Activated CD8-positive, alpha-beta memory T cell treated with anti-CD3 and anti-CD28 coated beads, Interleukin-2, amount 10 ng/mL, durations not matched to agents 7 days and 5 days (primary cell): Measurements from ENCODE around the gene JAM2. TPM values are rescaled to one million over a fixed set of nuclear protein-coding genes. Genes with fewer than 3 reads are reported as not detected.
"Not testable (repeated sequence)": the region's sequence is repeated elsewhere in the genome, so short reads cannot be mapped to it uniquely, and the experiment has no call there.

Experiments used
- ATAC-seq: fragments of 150-1000 bp; cut with Tn5 transposase; one replicate; pipeline ENCODE4 v1.10.0; 2021; ENCODE audit warnings: moderate library complexity
- CTCF ChIA-PET: fragments of 350-600 bp; sonication (Branson Sonifier 250); formaldehyde crosslinking; loops from one replicate; lab custom pipeline; 2021; ENCODE audit warnings: antibody characterized with exemption; lab: Charles Lee
- DNase-seq: peaks from one replicate; pipeline ENCODE4 v3.0.0-alpha.2; 2020
- H3K27ac Mint-ChIP-seq: one replicate; pipeline ENCODE4 v1.8.0; 2021; ENCODE audit warnings: mild to moderate bottlenecking, mixed read lengths
- H3K27me3 Mint-ChIP-seq: one replicate; pipeline ENCODE4 v1.8.0; 2021; ENCODE audit warnings: mixed read lengths
- H3K36me3 Mint-ChIP-seq: one replicate; pipeline ENCODE4 v1.8.0; 2021; ENCODE audit warnings: mild to moderate bottlenecking, mixed read lengths
- H3K4me1 Mint-ChIP-seq: one replicate; pipeline ENCODE4 v1.8.0; 2021; ENCODE audit warnings: mixed read lengths
- H3K4me3 Mint-ChIP-seq: one replicate; pipeline ENCODE4 v1.8.0; 2021; ENCODE audit warnings: mild to moderate bottlenecking, moderate library complexity, mixed read lengths
- H3K9me3 Mint-ChIP-seq: one replicate; pipeline ENCODE4 v1.8.0; 2022; ENCODE audit warnings: low read depth, mixed read lengths
- total RNA-seq, 2 experiments: library from RNA; stranded (reverse); gene quantifications; one replicate each; pipeline ENCODE4 v1.2.3, GENCODE V29; 2021

The JAM2 gene
- total RNA-seq, 2 experiments from 2014 or later: 0.26 to 0.37 TPM

- DNase-seq (no peak), ATAC-seq (no peak)
- H3K4me3 Mint-ChIP-seq: no peak overlapping the region
- CTCF ChIA-PET: interaction anchor here (1.3 kb wide), 1 partner anchor 102 kb away, joined by 3 read pairs; no protein-coding TSS in a partner anchor
- no peak overlapping the region for H3K27ac Mint-ChIP-seq
- H3K27me3 Mint-ChIP-seq: no peaks in the 10 kb centered on the region
- H3K36me3 Mint-ChIP-seq: no peaks in the 10 kb centered on the region
- peaks cover 4% of the 10 kb centered on the region for H3K4me1 Mint-ChIP-seq
- H3K9me3 Mint-ChIP-seq: no peaks in the 10 kb centered on the region
Measured at GRCh38 chr21:25709684-25710265, 70.7 kb downstream of the JAM2 start.

DNA sequence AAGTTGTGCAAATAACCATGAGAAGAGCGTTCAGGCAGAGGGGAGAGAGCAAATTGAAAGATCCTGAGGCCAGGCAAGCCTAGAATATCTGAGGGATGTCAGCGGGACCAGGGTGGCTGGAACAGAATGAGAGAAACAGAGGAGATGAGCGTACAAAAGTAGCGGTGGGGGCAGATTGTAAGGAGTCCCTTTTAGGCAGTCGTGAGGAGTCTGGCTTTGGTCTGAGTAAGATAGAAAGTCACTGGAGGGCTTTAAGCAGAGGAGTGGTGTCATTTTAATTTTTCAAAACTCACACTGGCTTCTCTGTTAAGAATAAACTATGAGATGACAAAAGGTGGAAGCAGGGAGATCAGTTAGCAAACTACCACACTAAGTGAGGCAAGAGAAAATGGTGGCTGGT is 71.5 kb downstream of the JAM2 start:
- ATAC-seq (no peak), DNase-seq (no peak)
- Mint-ChIP-seq H3K27me3 (no peaks in the 10 kb centered on the region), H3K4me1 (peaks cover 4% of the 10 kb centered on the region), H3K4me3 (no peak overlapping the region), H3K36me3 (no peaks in the 10 kb centered on the region), H3K27ac (no peak overlapping the region), H3K9me3 (no peaks in the 10 kb centered on the region)
- CTCF ChIA-PET: interaction anchor here (1.3 kb wide), 1 partner anchor 103 kb away, joined by 3 read pairs; no protein-coding TSS in a partner anchor

- not testable (repeated sequence) for H3K27ac Mint-ChIP-seq, H3K9me3 Mint-ChIP-seq, DNase-seq, H3K27me3 Mint-ChIP-seq, H3K4me1 Mint-ChIP-seq, H3K4me3 Mint-ChIP-seq, ATAC-seq, H3K36me3 Mint-ChIP-seq
- CTCF ChIA-PET: interaction anchor here (2.3 kb wide), 1 partner anchor 106 kb away, joined by 9 read pairs; no protein-coding TSS in a partner anchor
Measured at GRCh38 chr21:25714066-25714465, 75.0 kb downstream of the JAM2 start.

DNA sequence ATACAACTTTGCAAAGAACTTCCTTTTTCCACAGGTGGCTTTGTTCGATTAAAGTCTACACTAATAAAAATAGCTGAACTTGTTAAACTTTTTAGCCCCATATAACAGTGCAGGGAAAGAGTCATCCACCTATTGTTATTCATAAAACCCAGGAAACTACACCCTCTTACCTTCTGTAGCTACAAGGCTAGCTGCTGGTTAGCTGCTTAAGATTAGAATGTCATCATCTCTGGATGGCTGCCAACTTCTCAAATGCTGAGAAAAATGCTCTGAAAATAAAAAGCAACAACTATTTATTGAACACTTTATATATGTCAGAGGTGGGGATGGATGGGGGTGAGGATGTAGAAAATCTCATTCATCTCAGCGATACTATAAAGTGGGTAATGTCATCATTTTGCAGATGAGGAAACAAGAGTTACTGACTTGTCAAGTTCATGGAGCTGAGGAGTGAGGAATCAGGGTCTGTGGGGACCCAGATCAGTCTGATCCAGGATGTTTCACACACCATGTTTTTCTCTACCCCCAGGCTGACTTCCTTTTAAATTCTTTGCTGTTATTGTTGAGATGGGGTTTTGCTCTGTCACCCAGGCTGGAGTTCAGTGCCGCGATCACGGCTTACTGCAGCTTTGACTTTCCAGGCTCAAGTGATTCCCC is 78.6 kb downstream of the JAM2 start:
- no peak overlapping the region for H3K27ac Mint-ChIP-seq
- ATAC-seq (no peak), DNase-seq (no peak)
- CTCF ChIA-PET: no interaction called here
- H3K4me3 Mint-ChIP-seq: no peak overlapping the region
- H3K36me3 Mint-ChIP-seq: peaks cover 12% of the 10 kb centered on the region
- H3K27me3 Mint-ChIP-seq: no peaks in the 10 kb centered on the region
- no peaks in the 10 kb centered on the region for H3K9me3 Mint-ChIP-seq
- peaks cover 2% of the 10 kb centered on the region for H3K4me1 Mint-ChIP-seq

GRCh38 chr21:25721987-25722386 is 82.9 kb downstream of the JAM2 start:
- Mint-ChIP-seq H3K4me1 (no peaks in the 10 kb centered on the region), H3K27ac (no peak overlapping the region), H3K36me3 (peaks cover 41% of the 10 kb centered on the region), H3K4me3 (no peak overlapping the region), H3K27me3 (no peaks in the 10 kb centered on the region), H3K9me3 (no peaks in the 10 kb centered on the region)
- ATAC-seq (no peak), DNase-seq (no peak)
- CTCF ChIA-PET: interaction anchor here (1.9 kb wide), 1 partner anchor 114 kb away, joined by 7 read pairs; no protein-coding TSS in a partner anchor

GRCh38 chr21:25722631-25723030 is 83.6 kb downstream of the JAM2 start:
- no peak overlapping the region for H3K4me3 Mint-ChIP-seq
- CTCF ChIA-PET: no interaction called here
- H3K27me3 Mint-ChIP-seq: no peaks in the 10 kb centered on the region

DNA sequence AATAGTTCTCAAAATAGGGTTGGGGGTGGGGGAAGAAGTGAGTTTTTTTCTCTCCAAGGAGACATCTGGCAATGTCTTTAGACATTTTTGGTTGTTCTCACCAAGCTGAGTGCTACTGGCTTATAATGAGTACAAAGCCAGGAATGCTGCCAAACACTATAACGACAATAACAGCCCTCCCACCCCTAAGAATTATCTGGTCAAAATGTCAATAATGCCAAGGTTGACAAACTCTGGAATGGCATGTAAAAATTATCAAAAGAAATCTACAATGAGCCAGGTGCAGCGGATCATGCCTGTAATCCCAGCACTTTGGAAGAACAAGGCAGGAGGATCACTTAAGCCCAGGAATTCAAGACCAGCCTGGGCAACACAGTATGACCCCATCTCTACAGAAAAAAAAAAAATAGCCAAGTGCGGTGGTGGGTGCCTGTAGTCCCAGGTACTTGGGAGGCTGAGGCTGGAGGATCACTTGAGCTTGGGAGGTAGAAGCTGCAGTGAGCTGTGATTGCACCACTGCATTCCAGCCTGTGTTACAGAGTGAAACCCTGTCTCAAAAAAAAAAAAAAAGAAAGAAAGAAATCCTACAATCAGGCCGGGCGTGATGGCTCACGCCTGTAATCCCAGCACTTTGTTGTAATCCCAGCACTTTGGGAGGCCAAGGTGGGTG is 93.2 kb downstream of the JAM2 start:
- Mint-ChIP-seq H3K27ac (no peak overlapping the region), H3K4me3 (no peak overlapping the region), H3K4me1 (peaks cover 31% of the 10 kb centered on the region), H3K9me3 (no peaks in the 10 kb centered on the region), H3K27me3 (no peaks in the 10 kb centered on the region), H3K36me3 (peaks cover 21% of the 10 kb centered on the region)
- DNase-seq (no peak), ATAC-seq (no peak)
- CTCF ChIA-PET: interaction anchor here (1.4 kb wide), 1 partner anchor 24 kb away, joined by 3 read pairs; no protein-coding TSS in a partner anchor

More at GRCh38 chr21:25722631-25723030, 83.6 kb downstream of the JAM2 start:
- ATAC-seq: no peak
- Mint-ChIP-seq H3K9me3 (no peaks in the 10 kb centered on the region), H3K27ac (no peak overlapping the region), H3K36me3 (peaks cover 46% of the 10 kb centered on the region), H3K4me1 (no peaks in the 10 kb centered on the region)
- DNase-seq: no peak

DNA sequence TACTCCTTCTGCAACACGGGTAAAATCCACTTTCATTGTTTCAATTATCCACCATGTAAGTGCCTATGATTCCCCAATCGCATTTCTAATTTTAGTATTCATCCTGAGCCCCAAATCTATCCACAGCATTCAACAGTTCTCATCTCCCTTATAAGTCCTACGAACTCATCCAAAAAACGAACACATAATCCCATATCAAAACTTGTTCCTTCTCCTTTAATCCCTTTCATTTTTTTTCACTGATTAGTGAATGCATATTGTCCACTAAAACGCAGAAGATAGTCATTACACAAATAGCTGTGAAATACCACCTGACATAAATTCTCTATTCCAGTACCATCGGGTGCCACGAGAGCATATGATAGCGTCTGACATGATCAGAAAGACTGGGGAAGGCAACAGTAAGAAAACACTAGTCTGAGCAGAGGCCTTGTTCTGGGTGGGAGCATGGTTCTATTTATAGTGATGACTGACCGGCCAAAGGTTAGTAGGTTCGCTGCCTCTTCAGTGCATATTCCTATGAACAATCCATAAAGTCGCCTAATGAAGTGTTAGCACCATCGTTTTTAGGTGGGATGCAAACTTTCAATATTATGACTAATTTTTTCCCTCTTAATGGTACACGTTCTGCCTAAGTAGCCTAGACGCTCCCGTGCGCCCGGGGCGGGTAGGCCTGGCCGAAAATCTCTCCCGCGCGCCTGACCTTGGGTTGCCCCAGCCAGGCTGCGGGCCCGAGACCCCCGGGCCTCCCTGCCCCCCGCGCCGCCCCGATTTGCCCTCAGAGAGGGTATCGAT is 95.0 kb downstream of the JAM2 start:
- Mint-ChIP-seq H3K9me3 (no peaks in the 10 kb centered on the region), H3K36me3 (peaks cover 5% of the 10 kb centered on the region), H3K4me3 (peak overlapping the region; percentile 95), H3K4me1 (peaks cover 37% of the 10 kb centered on the region), H3K27ac (peak overlapping the region; percentile 100), H3K27me3 (no peaks in the 10 kb centered on the region)
- ATAC-seq: peak; percentile 10
- CTCF ChIA-PET: interaction anchor here (0.7 to 2.3 kb wide), 6 partner anchors 9 to 311 kb away, joined by 3 to 16 read pairs (median 3); no protein-coding TSS in a partner anchor
- peak; percentile 59 for DNase-seq

GRCh38 chr21:25734654-25734903 is 95.5 kb downstream of the JAM2 start:
- DNase-seq (no peak), ATAC-seq (no peak)
- Mint-ChIP-seq H3K27ac (peak overlapping the region; percentile 100), H3K4me1 (peaks cover 37% of the 10 kb centered on the region), H3K4me3 (peak overlapping the region; percentile 95), H3K9me3 (no peaks in the 10 kb centered on the region), H3K36me3 (peaks cover 3% of the 10 kb centered on the region), H3K27me3 (no peaks in the 10 kb centered on the region)
- CTCF ChIA-PET: interaction anchor here (0.8 to 2.3 kb wide), 6 partner anchors 10 to 312 kb away, joined by 3 to 16 read pairs (median 3); no protein-coding TSS in a partner anchor

GRCh38 chr21:25734904-25735645 is 96.0 kb downstream of the JAM2 start, which contains the start of the genes ATP5PF and GABPA:
ATP5PF (minus strand) TSS chr21:25734904; CDS start chr21:25729794, 5,110 bp downstream.
GABPA (plus strand) TSS chr21:25734972; CDS start chr21:25741599, 6,627 bp downstream.
- peak; percentile 98 for DNase-seq
- Mint-ChIP-seq H3K27me3 (no peaks in the 10 kb centered on the region), H3K4me1 (peaks cover 36% of the 10 kb centered on the region), H3K36me3 (peaks cover 3% of the 10 kb centered on the region), H3K27ac (peak within 1 kb of the TSS; percentile 100), H3K4me3 (peak within 1 kb of the TSS; percentile 95), H3K9me3 (no peaks in the 10 kb centered on the region)
- CTCF ChIA-PET: interaction anchor here (0.8 to 2.3 kb wide), 4 partner anchors 15 to 312 kb away, joined by 3 to 16 read pairs (median 3); no protein-coding TSS in a partner anchor
- ATAC-seq: peak; percentile 94

DNA sequence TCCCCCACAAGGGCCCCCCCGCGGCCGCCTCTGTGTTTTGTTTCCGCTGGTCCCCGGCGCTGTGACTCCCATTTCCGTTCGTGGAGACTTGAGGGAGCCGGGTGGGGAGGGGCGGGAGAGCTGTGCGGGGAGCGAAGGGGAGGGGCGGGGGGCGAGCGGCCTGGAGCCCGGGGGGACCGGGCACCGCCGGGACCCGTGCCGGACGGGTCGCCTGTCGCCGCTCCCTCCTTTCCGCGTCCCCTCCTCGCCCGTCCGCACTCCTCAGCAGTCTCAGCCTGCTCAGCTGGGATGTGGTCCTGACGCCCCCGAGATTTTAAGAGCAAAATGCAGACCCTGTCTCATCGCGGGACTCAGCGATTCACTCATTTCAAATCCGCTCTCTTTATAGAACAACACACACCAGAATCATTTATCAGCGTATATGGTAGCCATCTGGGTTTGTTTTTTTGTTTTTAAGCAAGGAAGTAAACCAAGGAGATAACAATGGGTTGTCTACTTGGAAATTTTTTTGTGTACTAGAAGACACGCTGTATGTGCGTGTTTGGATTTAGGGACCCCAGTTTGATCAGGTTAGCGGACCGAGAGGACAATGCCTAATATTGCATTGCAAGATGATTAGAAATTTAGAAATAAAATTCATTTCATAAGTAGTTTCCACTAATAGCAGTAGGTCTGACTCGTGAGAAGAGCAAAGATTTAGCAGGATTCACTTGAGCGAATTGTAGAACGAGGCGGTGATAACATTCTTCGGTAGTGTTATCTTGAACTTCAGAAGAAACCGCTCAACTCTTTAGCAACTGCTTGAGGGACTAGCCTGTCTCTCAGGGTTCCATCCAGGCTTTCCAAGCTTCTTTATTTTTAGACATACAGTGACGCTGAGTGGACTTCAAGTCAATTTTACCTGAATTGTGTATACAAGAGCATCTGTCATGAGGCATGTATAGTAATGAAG is 96.9 kb downstream of the JAM2 start:
- peaks cover 3% of the 10 kb centered on the region for H3K36me3 Mint-ChIP-seq
- CTCF ChIA-PET: interaction anchor here (1.0 to 2.3 kb wide), 4 partner anchors 55 to 128 kb away, joined by 3 to 16 read pairs (median 5); no protein-coding TSS in a partner anchor

More for the DNA sequence above, 96.9 kb downstream of the JAM2 start:
- Mint-ChIP-seq H3K27me3 (no peaks in the 10 kb centered on the region), H3K4me1 (peaks cover 36% of the 10 kb centered on the region), H3K9me3 (no peaks in the 10 kb centered on the region), H3K27ac (peak overlapping the region; percentile 100), H3K4me3 (peak overlapping the region; percentile 95)
- ATAC-seq (peak; percentile 4), DNase-seq (peak; percentile 85)
